GM19324 (cell line): Measurements from ENCODE around the gene CRB2.

Source experiments
- ATAC-seq: cut with Tn5 transposase; IDR thresholded peaks from one replicate; pipeline ENCODE4 v1.9.1; 2021; ENCODE audit warnings: mild to moderate bottlenecking, moderate library complexity; ENCODE audit not compliant: unreplicated experiment, low FRiP score

The CRB2 gene

GRCh38 chr9:123361731-123362510 lies 5.9 kb downstream of the CRB2 start:
- no peak for ATAC-seq

- no peak for ATAC-seq
Measured at GRCh38 chr9:123362856-123363255, 6.9 kb downstream of the CRB2 start.

- no peak for ATAC-seq
Measured at GRCh38 chr9:123364241-123364824, 8.3 kb downstream of the CRB2 start.

- no peak for ATAC-seq
Measured at GRCh38 chr9:123365287-123365880, 9.4 kb downstream of the CRB2 start.

- no peak for ATAC-seq
Measured at GRCh38 chr9:123365881-123366528, 10.0 kb downstream of the CRB2 start.

GRCh38 chr9:123368023-123368422 lies 12.0 kb downstream of the CRB2 start:
- ATAC-seq: no peak

GRCh38 chr9:123368536-123369153 lies 12.6 kb downstream of the CRB2 start:
- no peak for ATAC-seq

- no peak for ATAC-seq
Measured at GRCh38 chr9:123369296-123369695, 13.3 kb downstream of the CRB2 start.

GRCh38 chr9:123370108-123370507 lies 14.1 kb downstream of the CRB2 start:
- no peak for ATAC-seq

GRCh38 chr9:123370526-123371227 lies 14.7 kb downstream of the CRB2 start:
- ATAC-seq: no peak

GRCh38 chr9:123371228-123371584 lies 15.2 kb downstream of the CRB2 start:
- ATAC-seq: no peak

GRCh38 chr9:123371805-123372590 lies 16.0 kb downstream of the CRB2 start:
- ATAC-seq: no peak

- ATAC-seq: no peak
Measured at GRCh38 chr9:123372766-123373446, 16.9 kb downstream of the CRB2 start.

GRCh38 chr9:123373447-123373923 lies 17.5 kb downstream of the CRB2 start:
- no peak for ATAC-seq

GRCh38 chr9:123373946-123374345 lies 17.9 kb downstream of the CRB2 start:
- ATAC-seq: no peak

- ATAC-seq: no peak
Measured at GRCh38 chr9:123375469-123376132, 19.6 kb downstream of the CRB2 start.

- ATAC-seq: no peak
Measured at GRCh38 chr9:123376218-123377071, 20.4 kb downstream of the CRB2 start.
